ENCODE data around the gene SLC41A2.
"Not testable (repeated sequence)": the region's sequence is repeated elsewhere in the genome, so short reads cannot be mapped to it uniquely, and the experiment has no call there.

Gene SLC41A2, protein sequence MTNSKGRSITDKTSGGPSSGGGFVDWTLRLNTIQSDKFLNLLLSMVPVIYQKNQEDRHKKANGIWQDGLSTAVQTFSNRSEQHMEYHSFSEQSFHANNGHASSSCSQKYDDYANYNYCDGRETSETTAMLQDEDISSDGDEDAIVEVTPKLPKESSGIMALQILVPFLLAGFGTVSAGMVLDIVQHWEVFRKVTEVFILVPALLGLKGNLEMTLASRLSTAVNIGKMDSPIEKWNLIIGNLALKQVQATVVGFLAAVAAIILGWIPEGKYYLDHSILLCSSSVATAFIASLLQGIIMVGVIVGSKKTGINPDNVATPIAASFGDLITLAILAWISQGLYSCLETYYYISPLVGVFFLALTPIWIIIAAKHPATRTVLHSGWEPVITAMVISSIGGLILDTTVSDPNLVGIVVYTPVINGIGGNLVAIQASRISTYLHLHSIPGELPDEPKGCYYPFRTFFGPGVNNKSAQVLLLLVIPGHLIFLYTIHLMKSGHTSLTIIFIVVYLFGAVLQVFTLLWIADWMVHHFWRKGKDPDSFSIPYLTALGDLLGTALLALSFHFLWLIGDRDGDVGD

GRCh38 chr12:104958001-104958804 is at the start of gene SLC41A2:
Gene SLC41A2 (minus strand): TSS chr12:104958290. CDS start chr12:104928527, 29,763 bp downstream.
- no peak for DNase-seq

- no peak for DNase-seq
Measured at GRCh38 chr12:105001476-105001875, 43.4 kb upstream of the SLC41A2 start.

GRCh38 chr12:104999347-104999685 is 41.2 kb upstream of the SLC41A2 start:
- DNase-seq = no peak

DNA sequence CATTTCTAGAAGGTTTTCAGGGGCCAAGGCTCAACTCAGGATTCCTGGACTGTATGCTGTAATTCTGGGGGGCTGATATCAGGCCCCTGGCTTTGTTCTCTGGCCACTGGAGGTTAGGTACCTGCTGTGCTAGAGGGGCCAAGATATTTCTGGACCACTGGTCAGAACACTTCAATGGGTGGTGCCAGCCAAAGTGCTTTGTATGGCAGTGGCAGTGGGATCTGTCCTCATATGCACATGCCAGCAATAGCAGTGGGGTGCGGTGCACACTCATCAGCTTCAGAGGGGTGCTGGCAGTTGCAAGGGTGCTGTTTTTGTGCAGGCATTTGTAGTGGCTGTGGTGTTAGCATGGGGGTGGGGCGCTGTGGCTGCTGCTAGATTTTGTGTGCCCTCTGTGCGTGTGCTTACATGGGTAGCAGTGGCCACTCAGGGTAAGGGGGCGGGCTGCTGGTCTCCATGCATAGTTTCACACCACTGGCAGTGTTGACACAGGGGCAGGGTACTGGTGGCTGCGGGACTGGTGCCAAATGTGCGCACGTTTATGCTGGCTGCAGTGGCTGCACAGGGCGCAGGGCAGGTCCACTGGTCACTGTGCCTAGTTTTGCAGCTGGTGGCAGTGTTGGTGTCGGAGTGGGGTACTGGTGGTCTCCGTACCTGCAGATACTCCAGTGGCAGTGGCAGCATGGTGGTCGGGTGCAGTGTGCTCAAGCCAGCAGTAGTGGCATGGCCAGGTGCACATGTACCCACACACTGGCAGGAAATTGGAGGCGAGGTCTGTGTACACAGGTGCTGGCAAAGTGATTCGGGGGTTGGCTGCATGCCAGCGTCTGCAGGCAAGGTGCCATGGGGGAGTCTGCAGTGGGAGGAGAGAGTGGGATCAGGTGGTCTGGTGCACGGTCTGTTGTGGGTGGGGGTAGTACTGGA is 40.6 kb upstream of the SLC41A2 start:
- no peak for DNase-seq

GRCh38 chr12:104997541-104997940 is 39.5 kb upstream of the SLC41A2 start:
- DNase-seq = no peak

DNA sequence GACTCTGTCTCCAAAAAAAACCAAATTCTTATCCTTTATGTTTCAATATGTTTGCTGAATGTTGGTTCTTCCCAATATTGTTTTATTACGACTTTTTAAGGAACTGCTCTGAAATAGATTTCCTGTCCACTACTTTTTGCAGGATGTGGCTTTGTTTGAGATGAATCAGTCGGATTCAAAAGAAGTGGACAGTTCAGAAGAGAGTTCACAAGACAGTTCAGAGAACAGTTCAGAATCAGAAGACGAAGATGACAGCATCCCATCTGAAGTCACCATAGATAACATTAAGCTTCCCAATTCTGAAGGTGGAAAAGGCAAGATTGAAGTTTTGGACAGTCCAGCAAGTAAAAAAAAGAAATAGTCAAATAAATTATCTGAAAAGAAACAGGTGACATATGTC is 36.2 kb upstream of the SLC41A2 start:
- no peak for DNase-seq

GRCh38 chr12:104991565-104992128 is 33.6 kb upstream of the SLC41A2 start:
- DNase-seq = no peak

GRCh38 chr12:104990950-104991349 is 32.9 kb upstream of the SLC41A2 start:
- no peak for DNase-seq

- peak; percentile 56 for DNase-seq
Measured at GRCh38 chr12:104986022-104986941, 28.2 kb upstream of the SLC41A2 start, which contains the start of gene NOPCHAP1. Gene NOPCHAP1 (plus strand): TSS chr12:104986316. CDS start chr12:104986353, 37 bp downstream.

- DNase-seq = no peak
Measured at GRCh38 chr12:104985206-104985605, 27.1 kb upstream of the SLC41A2 start.

GRCh38 chr12:104977688-104978087 is 19.6 kb upstream of the SLC41A2 start:
- DNase-seq = not testable (repeated sequence)

DNA sequence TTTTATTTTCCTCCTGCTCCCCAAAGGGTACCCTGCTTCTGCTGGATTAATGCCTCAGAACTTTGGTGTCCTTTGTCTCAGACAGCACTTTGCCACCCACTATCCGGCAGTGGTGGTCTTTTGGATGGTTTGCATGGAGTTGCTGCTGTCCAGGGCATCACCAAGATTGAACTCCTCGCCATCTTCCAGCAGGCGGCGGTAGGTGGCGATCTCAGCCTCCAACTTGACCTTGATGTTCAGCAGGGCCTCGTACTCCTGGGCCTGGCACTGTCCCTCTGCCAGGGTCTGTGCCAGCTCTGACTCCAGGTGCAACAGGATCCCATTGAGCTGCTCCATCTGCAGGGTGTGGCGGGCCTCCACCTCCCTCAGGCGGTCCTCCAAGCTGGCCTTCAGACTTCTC is 18.6 kb upstream of the SLC41A2 start:
- DNase-seq = no peak

- DNase-seq = no peak
Measured at GRCh38 chr12:104975587-104976343, 17.7 kb upstream of the SLC41A2 start.

- no peak for DNase-seq
Measured at GRCh38 chr12:104974626-104975290, 16.7 kb upstream of the SLC41A2 start.

DNA sequence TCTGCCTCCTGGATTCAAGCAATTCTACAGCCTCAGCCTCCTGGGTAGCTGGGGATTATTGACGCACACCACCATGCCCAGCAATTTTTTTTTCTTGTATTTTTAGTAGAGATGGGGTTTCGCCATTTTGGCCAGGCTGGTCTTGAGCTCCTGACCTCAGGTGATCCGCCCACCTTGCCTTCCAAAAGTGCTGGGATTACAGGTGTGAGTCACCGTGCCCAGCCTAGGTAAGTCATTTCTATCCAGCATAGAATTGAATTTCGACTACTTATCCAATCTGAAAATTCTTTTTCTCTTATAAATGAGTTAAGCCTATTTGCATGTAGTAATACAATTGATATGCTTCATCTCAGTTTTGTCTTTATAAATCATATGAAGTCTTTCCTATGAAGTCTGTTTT is 15.2 kb upstream of the SLC41A2 start:
- no peak for DNase-seq

DNA sequence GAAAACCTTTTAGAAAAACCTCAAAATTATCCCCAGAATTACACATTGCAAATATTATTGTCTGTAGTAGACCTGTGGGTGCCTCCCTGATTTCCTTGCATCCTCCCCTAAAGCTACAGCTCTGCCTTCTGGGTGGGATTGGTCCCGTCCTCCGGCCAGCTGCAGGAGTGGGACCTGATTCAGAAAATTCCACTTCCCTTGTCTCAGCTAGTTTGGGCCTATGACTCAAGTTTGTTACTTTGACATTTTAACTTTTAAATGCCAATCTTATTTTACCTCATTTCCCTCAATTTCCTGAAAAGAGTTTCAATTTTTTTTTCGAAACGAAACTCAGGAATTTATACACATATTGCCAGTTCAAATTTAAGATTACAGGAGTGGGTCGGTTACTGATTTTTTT is 13.2 kb upstream of the SLC41A2 start:
- DNase-seq = no peak

DNA sequence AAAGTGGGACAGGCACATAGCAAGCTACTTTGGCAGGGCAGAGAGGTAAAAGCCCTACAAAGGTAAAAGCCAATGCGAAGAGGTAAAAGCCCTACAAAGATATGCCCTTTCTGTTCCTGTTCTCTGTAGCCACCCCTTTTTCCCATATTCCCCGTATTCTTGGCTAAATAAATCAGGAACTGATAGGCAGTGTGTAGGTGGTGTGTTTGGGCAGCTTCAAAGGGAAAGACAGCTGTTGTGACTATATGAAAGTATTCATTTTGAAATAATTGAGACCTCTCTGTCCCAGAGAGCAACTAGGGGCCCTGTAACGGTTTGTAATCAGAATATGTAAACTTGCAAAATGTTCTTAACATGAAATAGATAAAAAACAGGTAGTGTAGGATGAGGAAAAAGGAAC is 11.3 kb upstream of the SLC41A2 start:
- DNase-seq = no peak

DNA sequence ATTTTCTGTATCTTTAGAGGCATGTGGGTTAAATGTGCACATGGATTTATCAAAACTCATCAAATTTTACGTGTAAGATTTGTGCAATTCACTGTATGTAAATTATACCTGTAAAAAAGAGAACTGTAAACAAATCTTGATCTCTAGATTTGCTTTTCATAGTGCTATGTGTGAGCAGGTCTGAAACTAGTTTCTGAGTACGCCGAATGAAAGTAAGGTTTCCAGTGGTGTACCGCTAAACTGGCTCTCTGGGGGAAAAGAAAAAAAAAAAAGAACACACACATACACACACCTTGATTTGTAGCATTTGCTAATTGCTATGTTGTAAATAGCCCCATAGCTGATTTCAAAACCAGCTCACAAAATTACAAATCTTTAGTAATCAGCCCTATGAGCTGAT is 8.6 kb upstream of the SLC41A2 start:
- DNase-seq = no peak

- no peak for DNase-seq
Measured at GRCh38 chr12:104964856-104965205, 6.7 kb upstream of the SLC41A2 start.
